GM12878 (cell line): ENCODE results near the gene HS1BP3. TPM values are rescaled to one million over a fixed set of nuclear protein-coding genes. Genes with fewer than 3 reads are reported as not detected.

Experiments
- ATAC-seq: fragments of 200-7000 bp; cut with Tn5 transposase; 3 replicates; pipeline ENCODE4 v1.9.1; 2020; ENCODE audit warnings: mild to moderate bottlenecking, moderate library complexity
- BruUV-seq: library from RNA; stranded (reverse); fragments of 400-500 nt; replicated peaks from 2 replicates; lab custom pipeline; 2021; lab: Mats Ljungman, UMichigan
- CTCF ChIA-PET: fragments of 300-600 bp; sonication (Branson Sonifier 250); formaldehyde crosslinking; extraction: SDS; loops from one replicate; lab custom pipeline; 2021; ENCODE audit warnings: inconsistent platforms; lab: Yijun Ruan, JAX
- POLR2A ChIA-PET: fragments of 350-600 bp; formaldehyde crosslinking; extraction: SDS; loops from one replicate; lab custom pipeline; 2021; ENCODE audit warnings: inconsistent platforms; lab: Charles Lee
- RAD21 ChIA-PET: fragments of 300-600 bp; sonication (Branson Sonifier 250); formaldehyde crosslinking; loops from one replicate; lab custom pipeline; 2023; ENCODE audit warnings: antibody characterized with exemption; ENCODE audit not compliant: unreplicated experiment; lab: Charles Lee
- SMC1A ChIA-PET: fragments of 300-600 bp; sonication (Branson Sonifier 250); formaldehyde crosslinking; loops from one replicate; lab custom pipeline; 2023; ENCODE audit not compliant: unreplicated experiment, uncharacterized antibody; lab: Charles Lee
- DNase-seq: peaks from one replicate; pipeline ENCODE4 v3.0.0-alpha.2; 2011; ENCODE audit warnings: low read depth, low spot score
- FAIRE-seq: peaks from 3 replicates; lab custom pipeline; 2011; peaks lifted over from hg19 to GRCh38; lab: Jason Lieb, UNC
- H2AFZ ChIP-seq: 2 replicates; pipeline ENCODE4 v1.6.0; 2011; ENCODE audit warnings: low read depth, low read length, control low read depth; ENCODE audit not compliant: control insufficient read depth
- H3K27ac ChIP-seq: 2 replicates; pipeline ENCODE4 v1.5.1; 2011; ENCODE audit warnings: control low read depth; ENCODE audit not compliant: control insufficient read depth, insufficient read depth
- H3K27me3 ChIP-seq, 2 experiments: replicated peaks in 1 of 2; 2 replicates each; pipeline versions ENCODE4 v1.6.0 to v1.6.1; 2011; ENCODE audit warnings: low read length in 1 of 2; ENCODE audit not compliant: control insufficient read depth in 2 of 2, insufficient read depth in 2 of 2
- H3K36me3 ChIP-seq, 2 experiments: 2 replicates each; pipeline ENCODE4 v1.5.1; 2011; ENCODE audit warnings: low read length in 1 of 2; ENCODE audit not compliant: control insufficient read depth in 2 of 2, insufficient read depth in 2 of 2
- H3K4me1 ChIP-seq: 2 replicates; pipeline ENCODE4 v1.6.1; 2011; ENCODE audit warnings: mild to moderate bottlenecking, low read length, moderate library complexity, mixed read lengths; ENCODE audit not compliant: control insufficient read depth, insufficient read depth
- H3K4me2 ChIP-seq: 2 replicates; pipeline ENCODE4 v1.6.0; 2011; ENCODE audit warnings: control low read depth; ENCODE audit not compliant: control insufficient read depth, insufficient read depth
- H3K4me3 ChIP-seq: fragments of 200-600 bp; sonication (generic); 2 replicates; pipeline ENCODE4 v1.5.1; 2016
- H3K79me2 ChIP-seq: 2 replicates; pipeline ENCODE4 v1.6.0; 2011; ENCODE audit warnings: low read length; ENCODE audit not compliant: control insufficient read depth, insufficient read depth
- H3K9ac ChIP-seq: 2 replicates; pipeline ENCODE4 v1.8.0; 2011; ENCODE audit warnings: low read length, control low read depth, mixed read lengths; ENCODE audit not compliant: control insufficient read depth, insufficient read depth
- H3K9me3 ChIP-seq: replicated peaks from 3 replicates; pipeline ENCODE4 v1.5.1; 2011; ENCODE audit warnings: mild to moderate bottlenecking, low read length; ENCODE audit not compliant: control insufficient read depth, insufficient read depth
- H4K20me1 ChIP-seq: 2 replicates; pipeline ENCODE4 v1.6.0; 2011; ENCODE audit not compliant: control insufficient read depth, insufficient read depth
- CBFB ChIP-seq: IDR thresholded peaks from 2 replicates; pipeline ENCODE4 v1.6.1; 2016; ENCODE audit warnings: antibody characterized with exemption, low read depth
- CBX3 ChIP-seq: fragments of 200-600 bp; sonication (generic); IDR thresholded peaks from 2 replicates; pipeline ENCODE4 v1.6.1; 2016; ENCODE audit warnings: low read depth, borderline replicate concordance
- CHD4 ChIP-seq: fragments of 200-600 bp; sonication (generic); IDR thresholded peaks from 2 replicates; pipeline ENCODE4 v1.6.1; 2016; ENCODE audit warnings: mild to moderate bottlenecking
- EGR1 ChIP-seq, 2 experiments: IDR thresholded peaks; 1 replicate in 1 of 2; 2 replicates in 1 of 2; pipeline ENCODE4 v1.6.1; 2011 to 2012; ENCODE audit warnings: low read depth in 2 of 2, low read length in 2 of 2, borderline replicate concordance in 1 of 2, mild to moderate bottlenecking in 1 of 2, moderate library complexity in 1 of 2
- FOXM1 ChIP-seq: IDR thresholded peaks from 2 replicates; pipeline ENCODE4 v1.6.1; 2012; ENCODE audit warnings: low read depth, mild to moderate bottlenecking, inconsistent platforms, low read length, moderate library complexity
- HDAC2 ChIP-seq: fragments of 200-600 bp; sonication (generic); IDR thresholded peaks from 2 replicates; pipeline ENCODE4 v1.6.1; 2017
- KDM1A ChIP-seq: fragments of 200-600 bp; sonication (generic); IDR thresholded peaks from 2 replicates; pipeline ENCODE4 v1.6.1; 2016; ENCODE audit warnings: borderline replicate concordance
- KLF5 ChIP-seq: fragments of 450-650 bp; IDR thresholded peaks from 2 replicates; pipeline ENCODE4 v1.6.1; 2014; ENCODE audit warnings: mild to moderate bottlenecking; ENCODE audit not compliant: partially characterized antibody
- POU2F2 ChIP-seq: IDR thresholded peaks from 3 replicates; pipeline ENCODE4 v1.6.1; 2011; ENCODE audit warnings: low read depth, mild to moderate bottlenecking, low read length, borderline replicate concordance
- SMAD5 ChIP-seq: IDR thresholded peaks from 2 replicates; pipeline ENCODE4 v1.6.1; 2016; ENCODE audit warnings: antibody characterized with exemption, low read depth
- SP1 ChIP-seq: IDR thresholded peaks from one replicate; pipeline ENCODE4 v1.6.1; 2011; ENCODE audit warnings: low read depth, low read length
- STAT3 ChIP-seq: IDR thresholded peaks from 2 replicates; pipeline ENCODE4 v1.6.1; 2011; ENCODE audit warnings: low read depth, low read length, improper control_type of control experiment
- ZNF622 ChIP-seq: fragments of 450-650 bp; IDR thresholded peaks from 2 replicates; pipeline ENCODE4 v1.6.1; 2017; ENCODE audit warnings: mild to moderate bottlenecking, inconsistent platforms
- WGBS: methylation state at CpG from one replicate; pipeline ENCODE4 v1.1.6; 2016; ENCODE audit warnings: low lambda C conversion rate; ENCODE audit not compliant: insufficient replicate concordance, insufficient coverage; ENCODE audit errors: missing lambda C conversion rate; 5-methylcytosine and 5-hydroxymethylcytosine counted together
- in situ Hi-C: fragments of 300-500 bp; cut with MboI; formaldehyde crosslinking; loops from 9 replicates; pipeline ENCODE4 v1.14.3; 2018; ENCODE audit warnings: mixed read lengths
- intact Hi-C: fragments of 100-400 bp; cut with micrococcal nuclease; formaldehyde crosslinking; loops from one replicate; pipeline ENCODE4 v1.14.2; 2022; ENCODE audit not compliant: unreplicated experiment
- polyA plus RNA-seq, 11 experiments: library from polyadenylated mRNA; depleted of rRNA in 4 of 11; unstranded in 6 of 11; stranded (reverse) in 5 of 11; fragments of >200 nt; fragmentation: Nextera tagmentation in 4 of 11; fragmentation: Illumina TruSeq in 1 of 11; extraction: Ambion mirVana in 4 of 11; extraction: Trizol in 1 of 11; gene quantifications; 1 replicate in 1 of 11; 2 replicates in 10 of 11; pipeline versions ENCODE4 v1.2.1 to v1.2.3, GENCODE V29; 2011 to 2016; ENCODE audit warnings: inconsistent platforms in 2 of 11, missing spikeins in 2 of 11, low read depth in 1 of 11
- total RNA-seq, 4 experiments: library from RNA; depleted of rRNA in 3 of 4; stranded (reverse); fragments of >200 nt in 3 of 4; fragmentation: Illumina TruSeq in 1 of 4; extraction: Trizol in 1 of 4; gene quantifications; 2 replicates each; pipeline versions ENCODE4 v1.2.1 to v1.2.3, GENCODE V29; 2013 to 2021
- TF ChIP-seq, protein P1 (sequence below): fragments of 450-650 bp; IDR thresholded peaks from 2 replicates; pipeline ENCODE4 v1.6.1; 2018; ENCODE audit warnings: borderline replicate concordance, mild to moderate bottlenecking; ENCODE audit not compliant: partially characterized antibody
- TF ChIP-seq, protein P2 (sequence below): IDR thresholded peaks from 2 replicates; pipeline ENCODE4 v1.6.1; 2011; ENCODE audit warnings: borderline replicate concordance, low read depth, mild to moderate bottlenecking, moderate library complexity, low read length; ENCODE audit not compliant: insufficient read depth, poor library complexity, severe bottlenecking

Gene HS1BP3
- total and polyA plus RNA-seq, 10 of the 15 experiments (the other 5 are each of a cell fraction or from before 2014, with no cell fraction given) = 0.47 to 7.2 (median 4.6) TPM

DNA sequence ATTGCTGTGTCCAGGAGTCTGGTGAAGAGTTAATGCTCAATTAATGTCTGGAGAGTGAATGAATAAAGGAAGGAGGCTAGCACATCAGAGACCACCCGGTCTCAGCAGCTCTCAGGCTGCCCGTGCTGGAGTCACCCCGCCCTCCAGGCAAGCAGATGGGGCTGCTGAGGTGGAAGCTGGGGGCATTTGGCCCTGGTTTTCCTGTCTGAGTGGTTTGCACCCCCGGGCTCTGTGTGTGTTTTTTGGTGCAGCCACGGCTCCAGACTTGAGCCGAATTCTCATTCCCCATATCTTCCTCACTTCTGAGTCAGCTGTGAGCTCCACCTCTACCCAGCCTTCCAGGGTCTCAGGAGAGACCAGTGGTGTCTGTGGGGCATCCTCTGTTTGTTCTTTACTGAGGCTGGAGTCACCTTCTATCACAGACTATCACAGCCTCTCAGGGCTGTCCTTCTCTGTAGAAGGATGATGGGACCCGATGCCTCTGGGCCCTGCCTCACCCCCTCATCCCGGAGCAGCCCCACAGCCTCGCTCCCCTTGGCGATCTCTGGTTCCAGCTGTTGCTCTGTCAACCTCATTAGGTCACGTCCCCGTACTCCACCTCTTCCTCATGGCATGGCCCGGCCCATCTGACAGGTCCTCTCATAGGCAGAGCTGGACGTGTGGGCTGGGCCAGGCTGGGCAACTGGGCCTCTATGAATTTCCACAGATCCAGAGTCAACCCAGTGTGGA, 60.8 kb downstream of the HS1BP3 start (continued):
- TF ChIP-seq, protein P1, sequence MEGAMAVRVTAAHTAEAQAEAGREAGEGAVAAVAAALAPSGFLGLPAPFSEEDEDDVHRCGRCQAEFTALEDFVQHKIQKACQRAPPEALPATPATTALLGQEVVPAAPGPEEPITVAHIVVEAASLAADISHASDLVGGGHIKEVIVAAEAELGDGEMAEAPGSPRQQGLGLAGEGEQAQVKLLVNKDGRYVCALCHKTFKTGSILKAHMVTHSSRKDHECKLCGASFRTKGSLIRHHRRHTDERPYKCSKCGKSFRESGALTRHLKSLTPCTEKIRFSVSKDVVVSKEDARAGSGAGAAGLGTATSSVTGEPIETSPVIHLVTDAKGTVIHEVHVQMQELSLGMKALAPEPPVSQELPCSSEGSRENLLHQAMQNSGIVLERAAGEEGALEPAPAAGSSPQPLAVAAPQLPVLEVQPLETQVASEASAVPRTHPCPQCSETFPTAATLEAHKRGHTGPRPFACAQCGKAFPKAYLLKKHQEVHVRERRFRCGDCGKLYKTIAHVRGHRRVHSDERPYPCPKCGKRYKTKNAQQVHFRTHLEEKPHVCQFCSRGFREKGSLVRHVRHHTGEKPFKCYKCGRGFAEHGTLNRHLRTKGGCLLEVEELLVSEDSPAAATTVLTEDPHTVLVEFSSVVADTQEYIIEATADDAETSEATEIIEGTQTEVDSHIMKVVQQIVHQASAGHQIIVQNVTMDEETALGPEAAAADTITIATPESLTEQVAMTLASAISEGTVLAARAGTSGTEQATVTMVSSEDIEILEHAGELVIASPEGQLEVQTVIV = no peak
- TF ChIP-seq STAT3 (no peak), FOXM1 (no peak), ZNF622 (no peak), KDM1A (no peak)

DNA sequence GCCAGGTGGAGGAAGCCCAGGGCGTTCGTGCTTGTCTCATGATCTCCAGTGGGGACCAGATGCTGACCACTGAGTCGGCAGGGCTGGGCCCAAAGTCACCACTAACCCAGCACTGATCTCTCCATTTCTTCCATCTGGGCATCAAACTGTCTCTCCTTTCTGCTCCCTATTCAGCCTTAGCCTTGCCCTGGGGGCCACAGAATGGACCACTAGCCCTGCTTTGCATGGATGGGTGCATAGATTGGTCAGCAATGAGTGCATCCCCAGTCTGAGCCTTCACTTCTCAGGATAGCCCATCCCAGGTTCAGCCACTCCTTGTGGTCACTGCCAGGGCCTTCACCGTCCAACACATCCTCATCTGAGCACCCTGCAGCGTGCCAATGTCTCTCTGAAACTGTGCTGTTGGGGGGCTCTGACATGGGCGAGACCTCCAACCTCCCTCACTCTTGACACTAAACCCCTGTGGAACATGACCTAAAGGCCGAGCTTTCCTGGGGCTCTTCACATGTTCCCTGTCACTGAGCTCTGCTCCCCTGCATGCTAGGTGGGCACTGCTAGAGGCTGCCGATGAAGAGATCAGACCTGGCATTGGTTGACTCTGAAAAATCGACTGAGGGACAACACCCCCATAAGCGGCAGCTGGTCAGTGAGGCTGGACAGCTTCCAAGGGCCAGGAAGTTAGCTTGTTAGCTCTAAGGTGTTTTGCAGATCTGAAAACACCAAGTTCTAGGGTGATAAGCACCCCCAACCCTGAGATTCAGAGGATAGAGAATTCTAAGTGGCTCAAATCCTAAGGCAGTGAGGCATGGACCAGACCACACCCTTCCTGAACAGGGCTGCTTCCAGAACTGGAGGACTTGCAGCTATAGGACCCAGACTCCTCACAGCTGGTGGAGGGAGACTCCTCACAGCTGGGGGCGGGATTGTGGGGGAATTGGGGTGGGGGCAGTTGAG, 61.7 kb downstream of the HS1BP3 start:
- Histone ChIP-seq H3K36me3 (no peaks in the 10 kb centered on the region), H3K4me3 (no peak overlapping the region), H4K20me1 (no peaks in the 10 kb centered on the region), H2AFZ (no peak overlapping the region), H3K9ac (no peak overlapping the region), H3K27me3 (no peaks in the 10 kb centered on the region; a peak in 1 of 4 replicates), H3K9me3 (no peaks in the 10 kb centered on the region), H3K4me2 (no peak overlapping the region), H3K27ac (no peak overlapping the region), H3K79me2 (no peaks in the 10 kb centered on the region), H3K4me1 (peaks cover 8% of the 10 kb centered on the region)
- ChIA-PET POLR2A (no interaction called here), CTCF (interaction anchor here (0.9 kb wide), 1 partner anchor 12 kb away, joined by 3 read pairs; no protein-coding TSS in a partner anchor), SMC1A (interaction anchor here (1.4 to 2.3 kb wide), 2 partner anchors 9 to 12 kb away, joined by 5 to 10 read pairs; no protein-coding TSS in a partner anchor), RAD21 (interaction anchor here (0.8 to 1.3 kb wide), 2 partner anchors 8 to 208 kb away, joined by 3 to 4 read pairs; no protein-coding TSS in a partner anchor)
- in situ Hi-C loops (no loop called here), intact Hi-C loops (no loop called here)
- no TSS peak for BruUV-seq
- WGBS = 22% methylated on average over 11 of the region's 11 CpGs
- TF ChIP-seq KDM1A (no peak), HDAC2 (no peak), CHD4 (no peak), CBFB (no peak), POU2F2 (no peak), EGR1 (IDR thresholded peaks at IDR 0.05; ENCODE audit: borderline replicate concordance in 1 of 2, low read depth in 2 of 2, low read length in 2 of 2) (no peak), KLF5 (no peak), SMAD5 (no peak), CBX3 (no peak), SP1 (no peak)
- TF ChIP-seq, protein P2, sequence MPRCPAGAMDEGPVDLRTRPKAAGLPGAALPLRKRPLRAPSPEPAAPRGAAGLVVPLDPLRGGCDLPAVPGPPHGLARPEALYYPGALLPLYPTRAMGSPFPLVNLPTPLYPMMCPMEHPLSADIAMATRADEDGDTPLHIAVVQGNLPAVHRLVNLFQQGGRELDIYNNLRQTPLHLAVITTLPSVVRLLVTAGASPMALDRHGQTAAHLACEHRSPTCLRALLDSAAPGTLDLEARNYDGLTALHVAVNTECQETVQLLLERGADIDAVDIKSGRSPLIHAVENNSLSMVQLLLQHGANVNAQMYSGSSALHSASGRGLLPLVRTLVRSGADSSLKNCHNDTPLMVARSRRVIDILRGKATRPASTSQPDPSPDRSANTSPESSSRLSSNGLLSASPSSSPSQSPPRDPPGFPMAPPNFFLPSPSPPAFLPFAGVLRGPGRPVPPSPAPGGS = no peak
- no peak for FAIRE-seq
- DNase-seq = no peak
- no peak for ATAC-seq
